ENCODE results near the gene TRIM38. TPM values are rescaled to one million over a fixed set of nuclear protein-coding genes. Genes with fewer than 3 reads are reported as not detected.

The TRIM38 gene
- total and polyA plus RNA-seq, 2 of the 13 experiments (the other 11 are each of a cell fraction or from before 2014, with no cell fraction given): 2.5 to 3.1 TPM

GRCh38 chr6:26026833-26027490, 64.4 kb downstream of the TRIM38 start (continued):
- TF ChIP-seq KIAA2018 (CRISPR knock-in tag; IDR thresholded peaks at IDR 0.05; ENCODE audit: borderline replicate concordance) (no peak), TBX3 (IDR thresholded peaks at IDR 0.05; ENCODE audit: borderline replicate concordance) (peak; percentile 48; the same call in 1 of the 2 replicates), ELF4 (CRISPR knock-in tag; IDR thresholded peaks at IDR 0.05; ENCODE audit: borderline replicate concordance) (peak; percentile 85), ATF6 (CRISPR knock-in tag; conservative IDR thresholded peaks at IDR 0.05) (0 out of 2 replicates have a peak, but pooled peaks have one; percentile 68), FOXC1 (CRISPR knock-in tag; IDR thresholded peaks at IDR 0.05; ENCODE audit: borderline replicate concordance) (peak; percentile 99), DPF2 (CRISPR knock-in tag; IDR thresholded peaks at IDR 0.05; ENCODE audit: borderline replicate concordance, low read depth) (no peak), DDIT3 (CRISPR knock-in tag; IDR thresholded peaks at IDR 0.05) (0 out of 2 replicates have a peak, but pooled peaks have one; percentile 80), HOMEZ (CRISPR knock-in tag; IDR thresholded peaks at IDR 0.05; ENCODE audit: low read depth) (peak; percentile 85), MYC (CRISPR knock-in tag; IDR thresholded peaks at IDR 0.05; ENCODE audit: borderline replicate concordance) (peak; percentile 78; the same call in 1 of the 2 replicates), ZNF430 (CRISPR knock-in tag; IDR thresholded peaks at IDR 0.05) (peak; percentile 95), ZNF431 (CRISPR knock-in tag; IDR thresholded peaks at IDR 0.05; ENCODE audit: borderline replicate concordance, low read depth) (peak; percentile 79), THRA (CRISPR knock-in tag; IDR thresholded peaks at IDR 0.05; ENCODE audit: borderline replicate concordance) (no peak; the same call in 1 of the 2 replicates), DMAP1 (CRISPR knock-in tag; IDR thresholded peaks at IDR 0.05) (no peak; the same call in 1 of the 2 replicates), ZNF724P (CRISPR knock-in tag; IDR thresholded peaks at IDR 0.05; ENCODE audit: borderline replicate concordance) (no peak; the same call in 1 of the 2 replicates)
